ENCODE measurements around the gene UBAP2L. TPM values are rescaled to one million over a fixed set of nuclear protein-coding genes. Genes with fewer than 3 reads are reported as not detected.
A peak's percentile ranks its signal among the peaks of the same experiment; 100 is the strongest.

Gene UBAP2L
- total RNA-seq, 1 experiment from 2014 or later, result 198 TPM

- no peak overlapping the region for H3K4me3 Mint-ChIP-seq (ENCODE audit: unreplicated experiment)
- intact Hi-C loops (cut with micrococcal nuclease; ENCODE audit: unreplicated experiment), result no loop called here
- peaks cover 17% of the 10 kb centered on the region for H3K4me1 Mint-ChIP-seq (ENCODE audit: low read depth, unreplicated experiment)
- no peak for DNase-seq
- CTCF ChIA-PET, result no interaction called here
- no TSS peak for BruUV-seq (replicated peaks)
- POLR2A ChIA-PET, result no interaction called here
- Histone ChIP-seq H3K4me3 (ENCODE audit: low read depth, low read length) (no peak overlapping the region), H3K9me3 (no peaks in the 10 kb centered on the region), H3K36me3 (ENCODE audit: control insufficient read depth, insufficient read depth, low read length) (no peaks in the 10 kb centered on the region), H3K27me3 (replicated peaks; ENCODE audit: control insufficient read depth, insufficient read depth, low read length) (no peaks in the 10 kb centered on the region), H3K4me1 (peaks cover 14% of the 10 kb centered on the region)
- no peak overlapping the region for H3K27ac Mint-ChIP-seq (ENCODE audit: unreplicated experiment)
- TF ChIP-seq CTCF (IDR thresholded peaks at IDR 0.05; ENCODE audit: insufficient read depth in 1 of 2, low read depth in 1 of 2, low read length in 1 of 2, severe bottlenecking in 1 of 2, unreplicated experiment in 1 of 2), result no peak
- H3K9me3 Mint-ChIP-seq (ENCODE audit: unreplicated experiment), result no peaks in the 10 kb centered on the region
- no peaks in the 10 kb centered on the region for H3K27me3 Mint-ChIP-seq (ENCODE audit: insufficient read depth, unreplicated experiment)
- no peaks in the 10 kb centered on the region for H3K36me3 Mint-ChIP-seq (ENCODE audit: insufficient read depth, unreplicated experiment)
Measured at GRCh38 chr1:154318386-154318785, 97.6 kb downstream of the UBAP2L start.

Small RNA genes within 50 kb of the gene (microRNA-seq; reads per million reads assigned to microRNA genes)
- gene MIR190B, result 4.1 reads per million, percentile 27 among the genes with 10 or more reads in this experiment

Other genes with a start within 250 kb of the UBAP2L start
- 123 and 124 TPM in 2 replicates for gene JTB, start 243.3 kb upstream of the UBAP2L start, total RNA-seq (2022)
- 77.4 and 79.3 TPM in 2 replicates for gene RAB13, start 234.6 kb upstream of the UBAP2L start, total RNA-seq (2022)
- 2,648 and 2,676 TPM in 2 replicates for gene RPS27, start 230.2 kb upstream of the UBAP2L start, total RNA-seq (2022)
- 0.07 and 0.19 TPM in 2 replicates for gene NUP210L, start 65.9 kb upstream of the UBAP2L start, total RNA-seq (2022)
- 681 and 698 TPM in 2 replicates for gene TPM3, start 28.9 kb upstream of the UBAP2L start, total RNA-seq (2022)
- not detected in 2 replicates for gene CFAP141, start 14.6 kb upstream of the UBAP2L start, total RNA-seq (2022)
- 135 and 138 TPM in 2 replicates for gene HAX1, start 51.7 kb downstream of the UBAP2L start, total RNA-seq (2022)
- gene AQP10, start 100.1 kb downstream of the UBAP2L start, total RNA-seq (2022), result 0.50 and 1.3 TPM in 2 replicates
- 10.5 and 10.6 TPM in 2 replicates for gene ATP8B2, start 104.6 kb downstream of the UBAP2L start, total RNA-seq (2022)
- gene IL6R, start 184.4 kb downstream of the UBAP2L start, total RNA-seq (2022), result 4.9 and 5.8 TPM in 2 replicates